ENCODE results near the gene TMBIM4. TPM values are rescaled to one million over a fixed set of nuclear protein-coding genes. Genes with fewer than 3 reads are reported as not detected.

The TMBIM4 gene
- total RNA-seq, 1 experiment from 2014 or later: 18.4 TPM

- Histone ChIP-seq H2BK15ac (ENCODE audit: low read depth, low read length) (no peak overlapping the region), H3K18ac (ENCODE audit: insufficient read length, low read depth, low read length) (no peak overlapping the region), H4K91ac (ENCODE audit: insufficient read length, low read depth, low read length) (no peak overlapping the region), H3K79me1 (ENCODE audit: insufficient read depth, low read depth, low read length, poor library complexity, severe bottlenecking) (no peaks in the 10 kb centered on the region), H3K4ac (ENCODE audit: low read depth, low read length) (no peak overlapping the region), H3K4me2 (ENCODE audit: insufficient read depth, insufficient read length, low read length) (no peak overlapping the region), H3T11ph (ENCODE audit: low read length) (no peak overlapping the region), H2AFZ (ENCODE audit: low read length) (no peak overlapping the region), H2AK5ac (ENCODE audit: insufficient read length, low read length) (no peak overlapping the region), H2BK12ac (ENCODE audit: insufficient read length, low read depth, low read length) (no peak overlapping the region), H2BK5ac (ENCODE audit: insufficient read length, low read length) (no peak overlapping the region), H2BK20ac (ENCODE audit: low read depth, low read length, poor library complexity, severe bottlenecking) (no peak overlapping the region), H3K4me1 (ENCODE audit: insufficient read depth, low read length) (peaks cover 6% of the 10 kb centered on the region; the same call in 1 of the 2 replicates), H3K14ac (ENCODE audit: insufficient read depth, low read length) (no peak overlapping the region), H3K9ac (ENCODE audit: extremely low read depth, insufficient read length, low read length) (no peak overlapping the region), H3K27ac (ENCODE audit: insufficient read length, low read depth, low read length) (no peak overlapping the region), H4K20me1 (ENCODE audit: control insufficient read depth, insufficient read depth, insufficient read length) (no peaks in the 10 kb centered on the region), H4K5ac (ENCODE audit: insufficient read length, low read depth, low read length) (no peak overlapping the region), H3K56ac (ENCODE audit: insufficient read length, low read depth, low read length) (no peak overlapping the region), H3K23ac (ENCODE audit: insufficient read length, low read depth, low read length) (no peak overlapping the region), H4K8ac (replicated peaks; ENCODE audit: insufficient read length, low read depth, low read length) (no peak overlapping the region), H3K23me2 (ENCODE audit: insufficient read length, low read depth, low read length, poor library complexity, severe bottlenecking) (no peaks in the 10 kb centered on the region), H3K27me3 (ENCODE audit: insufficient read depth, low read length) (no peaks in the 10 kb centered on the region), H3K79me2 (ENCODE audit: insufficient read depth, low read length) (no peaks in the 10 kb centered on the region), H3K9me3 (ENCODE audit: control insufficient read depth, low read depth, low read length) (no peaks in the 10 kb centered on the region), H2BK120ac (ENCODE audit: low read depth, low read length, poor library complexity, severe bottlenecking) (no peak overlapping the region)
- Mint-ChIP-seq H3K9me3 (no peaks in the 10 kb centered on the region), H3K27ac (peak overlapping the region in 1 of 3 experiments; percentile 10; a peak in 2 of 7 replicates), H3K36me3 (ENCODE audit: insufficient read depth in 1 of 3, low read depth in 3 of 3) (no peaks in the 10 kb centered on the region; a peak in 1 of 7 replicates), H3K4me3 (no peak overlapping the region), H3K4me1 (peaks cover 17 to 21% of the 10 kb centered on the region in 2 experiments), H3K27me3 (ENCODE audit: low read depth) (no peaks in the 10 kb centered on the region)
- no CpG with 5 or more reads among the region's 9 CpGs for WGBS (ENCODE audit: extremely low coverage, insufficient read length, low lambda C conversion rate)
- TF ChIP-seq, protein P1, sequence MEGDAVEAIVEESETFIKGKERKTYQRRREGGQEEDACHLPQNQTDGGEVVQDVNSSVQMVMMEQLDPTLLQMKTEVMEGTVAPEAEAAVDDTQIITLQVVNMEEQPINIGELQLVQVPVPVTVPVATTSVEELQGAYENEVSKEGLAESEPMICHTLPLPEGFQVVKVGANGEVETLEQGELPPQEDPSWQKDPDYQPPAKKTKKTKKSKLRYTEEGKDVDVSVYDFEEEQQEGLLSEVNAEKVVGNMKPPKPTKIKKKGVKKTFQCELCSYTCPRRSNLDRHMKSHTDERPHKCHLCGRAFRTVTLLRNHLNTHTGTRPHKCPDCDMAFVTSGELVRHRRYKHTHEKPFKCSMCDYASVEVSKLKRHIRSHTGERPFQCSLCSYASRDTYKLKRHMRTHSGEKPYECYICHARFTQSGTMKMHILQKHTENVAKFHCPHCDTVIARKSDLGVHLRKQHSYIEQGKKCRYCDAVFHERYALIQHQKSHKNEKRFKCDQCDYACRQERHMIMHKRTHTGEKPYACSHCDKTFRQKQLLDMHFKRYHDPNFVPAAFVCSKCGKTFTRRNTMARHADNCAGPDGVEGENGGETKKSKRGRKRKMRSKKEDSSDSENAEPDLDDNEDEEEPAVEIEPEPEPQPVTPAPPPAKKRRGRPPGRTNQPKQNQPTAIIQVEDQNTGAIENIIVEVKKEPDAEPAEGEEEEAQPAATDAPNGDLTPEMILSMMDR (conservative IDR thresholded peaks at IDR 0.05): peak; percentile 82
- peak; percentile 74 for DNase-seq
These were observed 62.3 kb downstream of the TMBIM4 start for GRCh38 chr12:66107451-66107915.
